Stimulated activated CD8-positive, alpha-beta memory T cell treated with anti-CD3 and anti-CD28 coated beads, Interleukin-12 subunit alpha, Interleukin-12 subunit beta, amount 100 ng/mL, for 4 hours (primary cell): ENCODE data around the gene CACNA1G.

ENCODE experiments used
- DNase-seq: peaks from one replicate; pipeline ENCODE4 v3.0.0-alpha.2; 2020; ENCODE audit warnings: low read depth

Gene CACNA1G

GRCh38 chr17:50533720-50534148 is 26.8 kb upstream of the CACNA1G start:
- no peak for DNase-seq

- no peak for DNase-seq
Observed at GRCh38 chr17:50534222-50534978, 26.1 kb upstream of the CACNA1G start.

GRCh38 chr17:50534979-50535326 is 25.6 kb upstream of the CACNA1G start:
- no peak for DNase-seq

GRCh38 chr17:50535407-50535806 is 25.1 kb upstream of the CACNA1G start:
- no peak for DNase-seq

GRCh38 chr17:50536683-50537646 is 23.6 kb upstream of the CACNA1G start:
- no peak for DNase-seq

GRCh38 chr17:50537721-50538548 is 22.6 kb upstream of the CACNA1G start:
- no peak for DNase-seq

- DNase-seq: no peak
Observed at GRCh38 chr17:50538549-50539410, 21.7 kb upstream of the CACNA1G start.

GRCh38 chr17:50539762-50540559 is 20.6 kb upstream of the CACNA1G start:
- no peak for DNase-seq

GRCh38 chr17:50540560-50541401 is 19.7 kb upstream of the CACNA1G start:
- no peak for DNase-seq

GRCh38 chr17:50541402-50541715 is 19.2 kb upstream of the CACNA1G start:
- no peak for DNase-seq

GRCh38 chr17:50541716-50542688 is 18.5 kb upstream of the CACNA1G start:
- DNase-seq: peak; percentile 77

- DNase-seq: no peak
Observed at GRCh38 chr17:50542795-50543774, 17.4 kb upstream of the CACNA1G start.

GRCh38 chr17:50544516-50544915 is 16.0 kb upstream of the CACNA1G start:
- DNase-seq: no peak

- no peak for DNase-seq
Observed at GRCh38 chr17:50545311-50545710, 15.2 kb upstream of the CACNA1G start.

- DNase-seq: no peak
Observed at GRCh38 chr17:50546701-50547034, 13.8 kb upstream of the CACNA1G start.

GRCh38 chr17:50547035-50547735 is 13.3 kb upstream of the CACNA1G start, which contains the start of gene SPATA20:
SPATA20 (plus strand) TSS chr17:50547174; CDS start chr17:50547209, 35 bp downstream.
- peak; percentile 63 for DNase-seq

GRCh38 chr17:50547736-50548083 is 12.8 kb upstream of the CACNA1G start:
- no peak for DNase-seq
